Measurements from ENCODE around the gene BCL2L13. TPM values are rescaled to one million over a fixed set of nuclear protein-coding genes. Genes with fewer than 3 reads are reported as not detected.

Gene BCL2L13
- polyA plus RNA-seq, 1 donor from 2014 or later = 20.8 TPM

GRCh38 chr22:17726006-17726927, 87.7 kb downstream of the BCL2L13 start:
- Histone ChIP-seq H3K4me2 (ENCODE audit: low read length) (no peak overlapping the region), H3K9ac (ENCODE audit: low read length) (no peak overlapping the region), H3K9me3 (ENCODE audit: low read length) (no peaks in the 10 kb centered on the region), H3F3A (ENCODE audit: insufficient read depth, low read length, poor library complexity, severe bottlenecking) (no peaks in the 10 kb centered on the region), H3K27me3 (ENCODE audit: insufficient read depth, low read depth, low read length) (no peaks in the 10 kb centered on the region), H3K27ac (ENCODE audit: low read length) (no peak overlapping the region), H3K79me2 (replicated peaks; ENCODE audit: insufficient read depth, low read length) (no peaks in the 10 kb centered on the region), H3K4me3 (ENCODE audit: low read length) (no peak overlapping the region), H4K20me1 (ENCODE audit: insufficient read depth) (no peaks in the 10 kb centered on the region), H2AFZ (ENCODE audit: low read depth, low read length) (no peak overlapping the region), H3K9me2 (ENCODE audit: insufficient read depth, low read length) (no peaks in the 10 kb centered on the region), H3K36me3 (ENCODE audit: insufficient read depth, low read length) (peaks cover 6% of the 10 kb centered on the region)
- no peak for TF ChIP-seq REST (IDR thresholded peaks at IDR 0.05; ENCODE audit: borderline replicate concordance)
- TF ChIP-seq SMC3 (conservative IDR thresholded peaks at IDR 0.05; ENCODE audit: poor library complexity) = no peak
- TF ChIP-seq POLR2AphosphoS5 (IDR thresholded peaks at IDR 0.05) = no peak
- TF ChIP-seq EZH2 (IDR thresholded peaks at IDR 0.05; ENCODE audit: borderline replicate concordance, insufficient read depth, low read length, poor library complexity, severe bottlenecking) = no peak

GRCh38 chr22:17726928-17727897, 88.7 kb downstream of the BCL2L13 start:
- Histone ChIP-seq H3K27ac (ENCODE audit: low read length) (no peak overlapping the region), H3K9me3 (ENCODE audit: low read length) (no peaks in the 10 kb centered on the region)

More at GRCh38 chr22:17726928-17727897, 88.7 kb downstream of the BCL2L13 start:
- TF ChIP-seq EZH2 (IDR thresholded peaks at IDR 0.05; ENCODE audit: borderline replicate concordance, insufficient read depth, low read length, poor library complexity, severe bottlenecking) (no peak), EP300 (conservative IDR thresholded peaks at IDR 0.05; ENCODE audit: poor library complexity, severe bottlenecking) (no peak), POLR2AphosphoS5 (IDR thresholded peaks at IDR 0.05) (no peak), MXI1 (conservative IDR thresholded peaks at IDR 0.05; ENCODE audit: poor library complexity, severe bottlenecking) (no peak), CTCF (IDR thresholded peaks at IDR 0.05; ENCODE audit: poor library complexity, severe bottlenecking) (no peak), SMC3 (conservative IDR thresholded peaks at IDR 0.05; ENCODE audit: poor library complexity) (no peak), RAD21 (conservative IDR thresholded peaks at IDR 0.05) (no peak), REST (IDR thresholded peaks at IDR 0.05; ENCODE audit: borderline replicate concordance) (no peak), TAF1 (IDR thresholded peaks at IDR 0.05; ENCODE audit: low read depth) (no peak)
- no peaks in the 10 kb centered on the region for H3F3A ChIP-seq (ENCODE audit: insufficient read depth, low read length, poor library complexity, severe bottlenecking)
- H4K20me1 ChIP-seq (ENCODE audit: insufficient read depth) = no peaks in the 10 kb centered on the region
- no peaks in the 10 kb centered on the region for H3K9me2 ChIP-seq (ENCODE audit: insufficient read depth, low read length)
- no peak overlapping the region for H3K4me3 ChIP-seq (ENCODE audit: low read length)
- no peak overlapping the region for H2AFZ ChIP-seq (ENCODE audit: low read depth, low read length)
- H3K9ac ChIP-seq (ENCODE audit: low read length) = no peak overlapping the region
- H3K4me2 ChIP-seq (ENCODE audit: low read length) = no peak overlapping the region
- H3K27me3 ChIP-seq (ENCODE audit: insufficient read depth, low read depth, low read length) = no peaks in the 10 kb centered on the region
- peaks cover 6% of the 10 kb centered on the region for H3K36me3 ChIP-seq (ENCODE audit: insufficient read depth, low read length)
- H3K79me2 ChIP-seq (replicated peaks; ENCODE audit: insufficient read depth, low read length) = no peaks in the 10 kb centered on the region

All from neural cell (in vitro differentiated cells).